22Rv1 (cell line): ENCODE results near the gene NELFB.
A peak's percentile ranks its signal among the peaks of the same experiment; 100 is the strongest.

Experiments used
- H3K27ac ChIP-seq: fragments of 450-650 bp; 2 replicates; pipeline ENCODE4 v1.5.1; 2017
- ZFX ChIP-seq: fragments of 450-650 bp; IDR thresholded peaks from 2 replicates; pipeline ENCODE4 v1.6.1; 2017; ENCODE audit warnings: antibody characterized with exemption, borderline replicate concordance
- TF ChIP-seq, protein P1 (sequence below): fragments of 450-650 bp; IDR thresholded peaks from 2 replicates; pipeline ENCODE4 v1.5.1; 2017; ENCODE audit warnings: mild to moderate bottlenecking

Gene NELFB

DNA sequence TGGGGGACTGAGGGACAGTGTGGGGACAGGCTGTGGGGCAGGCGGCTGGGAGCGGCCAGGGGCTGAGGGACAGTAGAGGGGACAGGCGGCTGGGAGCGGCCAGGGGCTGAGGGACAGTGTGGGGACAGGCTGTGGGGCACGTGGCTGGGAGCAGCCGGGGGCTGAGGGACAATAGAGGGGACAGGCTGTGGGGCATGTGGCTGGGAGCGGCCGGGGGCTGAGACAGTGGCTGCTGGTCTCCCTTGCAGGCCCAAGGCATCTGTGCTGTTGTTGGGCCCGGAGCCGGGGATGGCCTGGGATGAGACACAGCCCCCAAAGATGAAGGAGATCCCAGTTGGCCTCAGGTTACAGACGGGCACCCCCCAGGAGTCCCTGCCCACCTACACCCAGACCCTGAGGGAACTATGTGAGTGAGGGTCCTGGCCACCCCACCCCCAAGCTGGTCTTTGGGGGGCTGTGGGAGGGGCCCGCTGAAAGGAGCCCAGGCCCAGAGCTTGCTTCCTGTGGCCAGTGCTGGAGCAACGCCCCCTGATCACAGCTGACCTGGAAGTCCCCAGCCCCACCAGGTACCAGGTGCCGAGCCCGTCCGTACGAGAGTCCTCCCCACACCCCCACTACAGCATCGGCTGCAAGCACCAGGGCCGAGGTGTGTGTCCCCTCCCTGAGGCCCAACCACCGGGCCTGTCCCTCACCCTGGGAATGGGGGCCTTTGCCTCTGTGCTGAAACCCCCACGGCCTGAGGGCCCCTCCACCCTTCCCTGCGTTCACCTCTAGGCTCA, 3.4 kb upstream of the NELFB start:
- H3K27ac ChIP-seq = peak overlapping the region; percentile 94
- TF ChIP-seq ZFX = no peak
- TF ChIP-seq, protein P1, sequence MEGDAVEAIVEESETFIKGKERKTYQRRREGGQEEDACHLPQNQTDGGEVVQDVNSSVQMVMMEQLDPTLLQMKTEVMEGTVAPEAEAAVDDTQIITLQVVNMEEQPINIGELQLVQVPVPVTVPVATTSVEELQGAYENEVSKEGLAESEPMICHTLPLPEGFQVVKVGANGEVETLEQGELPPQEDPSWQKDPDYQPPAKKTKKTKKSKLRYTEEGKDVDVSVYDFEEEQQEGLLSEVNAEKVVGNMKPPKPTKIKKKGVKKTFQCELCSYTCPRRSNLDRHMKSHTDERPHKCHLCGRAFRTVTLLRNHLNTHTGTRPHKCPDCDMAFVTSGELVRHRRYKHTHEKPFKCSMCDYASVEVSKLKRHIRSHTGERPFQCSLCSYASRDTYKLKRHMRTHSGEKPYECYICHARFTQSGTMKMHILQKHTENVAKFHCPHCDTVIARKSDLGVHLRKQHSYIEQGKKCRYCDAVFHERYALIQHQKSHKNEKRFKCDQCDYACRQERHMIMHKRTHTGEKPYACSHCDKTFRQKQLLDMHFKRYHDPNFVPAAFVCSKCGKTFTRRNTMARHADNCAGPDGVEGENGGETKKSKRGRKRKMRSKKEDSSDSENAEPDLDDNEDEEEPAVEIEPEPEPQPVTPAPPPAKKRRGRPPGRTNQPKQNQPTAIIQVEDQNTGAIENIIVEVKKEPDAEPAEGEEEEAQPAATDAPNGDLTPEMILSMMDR = no peak

DNA sequence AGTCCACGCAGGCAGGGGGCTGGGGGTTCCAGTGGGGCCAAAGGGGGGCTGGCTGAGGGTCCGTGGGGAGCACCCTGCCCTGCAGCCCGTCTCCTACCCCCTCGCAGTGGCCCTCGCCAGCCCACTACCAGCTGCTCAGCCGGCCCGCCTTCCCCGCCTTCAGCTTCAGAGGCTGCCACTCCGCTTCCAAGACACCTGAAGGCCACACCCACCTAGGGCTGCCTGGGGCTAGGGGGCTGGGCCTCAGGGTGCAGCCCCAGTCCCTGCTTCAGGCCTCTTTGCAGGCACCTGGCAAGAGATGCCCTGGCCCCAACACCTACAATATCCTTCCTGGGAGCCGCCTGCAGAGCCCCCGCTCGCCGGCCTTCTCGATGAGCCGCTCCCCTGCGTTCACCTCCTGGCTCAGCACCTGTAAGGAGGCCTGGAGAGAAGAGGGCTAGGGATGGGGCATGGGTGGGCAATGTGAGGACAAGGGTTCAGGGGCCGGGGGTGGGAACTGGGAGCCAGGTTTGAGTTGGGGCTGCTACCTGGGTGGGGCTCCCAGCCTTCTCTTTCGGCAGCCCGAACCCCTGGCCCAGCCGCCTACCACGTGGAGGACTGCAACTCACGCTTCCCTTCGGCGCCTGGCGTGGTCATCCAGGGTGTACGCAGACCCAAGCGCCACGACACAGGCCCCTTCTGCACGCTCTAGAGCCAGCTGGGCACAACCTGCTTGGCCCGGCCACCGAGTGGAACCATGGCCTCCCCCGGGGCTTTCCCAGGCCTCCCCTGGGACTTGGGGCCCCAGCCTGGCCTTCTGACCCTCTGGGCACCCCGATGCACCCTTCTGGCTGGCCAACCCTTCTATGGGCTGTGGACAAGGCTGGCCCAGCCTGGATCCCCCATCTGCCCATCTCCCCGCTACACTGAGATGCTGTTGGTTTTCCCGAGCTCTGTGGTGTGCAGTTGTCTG, 2.3 kb upstream of the NELFB start:
- peak overlapping the region; percentile 94 for H3K27ac ChIP-seq
- TF ChIP-seq, protein P1 = no peak
- no peak for TF ChIP-seq ZFX

DNA sequence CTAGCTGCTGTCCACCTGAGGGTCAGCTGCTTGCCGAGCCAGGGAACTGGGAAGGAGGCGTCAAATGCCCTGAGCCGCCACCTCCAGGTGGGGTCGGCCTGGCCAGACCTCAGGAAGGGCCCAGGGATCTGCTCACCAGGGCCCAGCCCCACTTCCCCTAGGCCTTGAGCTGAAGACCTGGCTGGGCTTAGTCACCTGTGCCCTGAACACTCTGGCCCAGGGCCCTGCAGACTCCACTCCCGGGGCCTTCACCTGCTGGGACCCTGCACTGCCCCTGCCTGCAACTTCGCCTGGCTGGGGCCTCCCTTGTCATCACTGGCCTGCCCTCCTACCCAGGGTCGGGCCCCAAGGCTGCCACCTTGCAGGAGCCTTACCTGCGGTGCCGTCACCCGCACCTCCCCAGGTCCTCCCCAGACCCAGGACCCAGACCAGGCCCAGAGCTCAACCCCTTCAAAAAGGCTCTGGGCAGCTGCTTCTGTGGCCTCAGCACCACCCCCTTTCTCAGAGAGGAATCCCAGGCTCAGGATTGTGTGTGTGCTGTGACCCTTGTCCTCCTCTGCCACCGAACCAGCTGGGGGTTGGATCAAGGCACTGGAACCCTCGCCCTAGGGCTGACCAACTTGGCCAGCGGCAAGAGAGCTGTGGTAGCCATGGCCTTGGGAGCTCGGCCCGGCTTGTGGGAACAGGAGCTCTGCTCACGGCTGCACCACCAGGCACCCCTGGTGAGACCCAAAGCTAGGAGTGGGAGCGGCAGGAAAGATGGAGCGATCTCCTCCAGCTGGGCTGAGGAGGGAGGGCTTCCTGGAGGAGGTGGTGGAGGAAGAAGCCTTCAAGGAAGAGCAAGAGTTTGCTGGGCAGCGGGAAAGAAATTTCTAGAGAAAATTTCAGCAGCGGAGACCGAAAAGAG, 1.2 kb upstream of the NELFB start:
- TF ChIP-seq, protein P1 = no peak
- TF ChIP-seq ZFX = no peak
- peak overlapping the region; percentile 94 for H3K27ac ChIP-seq

DNA sequence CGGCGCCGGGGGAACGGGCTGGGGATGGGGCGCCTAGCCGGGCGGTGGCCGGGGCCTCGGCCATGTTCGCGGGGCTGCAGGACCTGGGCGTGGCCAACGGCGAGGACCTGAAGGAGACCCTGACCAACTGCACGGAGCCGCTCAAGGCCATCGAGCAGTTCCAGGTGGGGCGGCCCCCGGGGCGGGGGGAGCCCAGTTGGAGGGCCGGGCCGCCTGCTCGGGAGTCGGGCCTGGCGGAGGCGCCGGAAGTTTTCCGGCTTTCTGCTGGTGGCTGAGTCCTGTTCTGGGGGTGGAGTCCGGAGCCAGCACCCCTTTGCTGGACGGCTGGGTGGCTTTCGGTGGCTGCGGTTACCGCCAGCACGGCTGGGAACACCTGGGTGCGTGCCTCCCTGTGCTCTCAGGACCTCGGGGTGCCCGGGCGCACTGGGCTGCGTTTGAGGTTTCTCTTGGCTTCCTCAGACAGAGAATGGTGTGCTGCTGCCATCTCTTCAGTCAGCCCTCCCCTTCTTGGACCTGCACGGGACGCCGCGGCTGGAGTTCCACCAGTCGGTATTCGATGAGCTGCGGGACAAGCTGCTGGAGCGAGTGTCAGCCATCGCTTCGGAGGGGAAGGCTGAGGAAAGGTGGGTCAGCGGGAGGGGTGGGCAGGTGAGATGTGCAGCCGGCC, 454 bp downstream of the NELFB start:
- H3K27ac ChIP-seq = peak overlapping the region; percentile 94
- no peak for TF ChIP-seq ZFX
- TF ChIP-seq, protein P1 = no peak

DNA sequence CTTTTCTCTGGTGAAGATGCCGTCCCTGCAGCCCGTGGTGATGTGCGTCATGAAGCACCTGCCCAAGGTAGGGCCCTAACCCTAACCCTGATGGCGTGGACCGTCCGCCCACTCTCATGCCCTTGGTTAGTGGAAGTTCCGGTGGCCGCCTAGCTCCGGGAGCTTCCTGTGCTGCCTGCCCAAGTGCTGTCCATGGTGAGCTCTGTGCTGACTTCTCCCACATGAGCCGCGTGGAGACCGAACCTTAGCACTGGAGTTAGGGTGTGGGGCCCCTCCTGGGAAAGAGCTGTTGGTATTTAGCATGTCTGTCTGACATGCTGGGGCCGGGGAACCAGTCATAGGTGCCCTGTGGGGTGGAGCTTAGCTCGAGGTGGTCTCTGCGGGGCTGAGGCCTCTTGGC, 1.2 kb downstream of the NELFB start:
- TF ChIP-seq, protein P1 = no peak
- TF ChIP-seq ZFX = no peak
- H3K27ac ChIP-seq = peak overlapping the region; percentile 94

DNA sequence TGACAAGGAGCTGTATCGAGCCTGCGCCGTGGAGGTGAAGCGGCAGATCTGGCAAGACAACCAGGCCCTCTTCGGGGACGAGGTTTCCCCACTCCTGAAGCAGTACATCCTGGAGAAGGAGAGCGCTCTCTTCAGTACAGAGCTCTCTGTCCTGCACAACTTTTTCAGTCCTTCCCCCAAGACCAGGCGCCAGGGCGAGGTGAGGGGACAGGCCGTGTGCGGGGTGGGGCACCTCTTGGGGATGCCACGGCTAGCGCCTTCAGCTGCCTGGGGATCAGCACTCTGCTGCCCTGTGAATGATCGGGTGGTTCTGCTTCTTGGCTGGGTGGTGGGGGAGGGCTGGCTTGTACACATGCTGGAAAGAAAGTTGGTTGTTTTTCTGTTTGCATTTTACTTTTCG, 1.7 kb downstream of the NELFB start:
- H3K27ac ChIP-seq = peak overlapping the region; percentile 94
- no peak for TF ChIP-seq ZFX
- TF ChIP-seq, protein P1 = no peak
